ENCODE measurements around the gene ATXN1.
"Not testable (repeated sequence)": the region's sequence is repeated elsewhere in the genome, so short reads cannot be mapped to it uniquely, and the experiment has no call there.

- TF ChIP-seq CTCF, POLR2A (IDR thresholded peaks at IDR 0.05): not testable (repeated sequence)
These were observed 298.0 kb downstream of the ATXN1 start for GRCh38 chr6:16463246-16463645.

All from testis (tissue), 2 donors.